Gastrocnemius medialis (tissue), 4 donors: ENCODE measurements around the gene SERPINC1.

Experiments used
- CTCF ChIP-seq, 5 experiments: fragments of 450-650 bp in 3 of 5; fragments of 200-600 bp in 2 of 5; sonication (generic) in 2 of 5; IDR thresholded peaks in 4 of 5; conservative IDR thresholded peaks in 1 of 5; 1 replicate in 4 of 5; 2 replicates in 1 of 5; pipeline ENCODE4 v1.5.1; 2016 to 2019; ENCODE audit warnings: antibody characterized with exemption in 5 of 5, mild to moderate bottlenecking in 3 of 5, moderate library complexity in 3 of 5
- POLR2A ChIP-seq, 2 donors: fragments of 450-650 bp; IDR thresholded peaks; one replicate each; pipeline ENCODE4 v1.6.1; 2017; ENCODE audit warnings: antibody characterized with exemption in 2 of 2, mild to moderate bottlenecking in 2 of 2, moderate library complexity in 2 of 2

DNA sequence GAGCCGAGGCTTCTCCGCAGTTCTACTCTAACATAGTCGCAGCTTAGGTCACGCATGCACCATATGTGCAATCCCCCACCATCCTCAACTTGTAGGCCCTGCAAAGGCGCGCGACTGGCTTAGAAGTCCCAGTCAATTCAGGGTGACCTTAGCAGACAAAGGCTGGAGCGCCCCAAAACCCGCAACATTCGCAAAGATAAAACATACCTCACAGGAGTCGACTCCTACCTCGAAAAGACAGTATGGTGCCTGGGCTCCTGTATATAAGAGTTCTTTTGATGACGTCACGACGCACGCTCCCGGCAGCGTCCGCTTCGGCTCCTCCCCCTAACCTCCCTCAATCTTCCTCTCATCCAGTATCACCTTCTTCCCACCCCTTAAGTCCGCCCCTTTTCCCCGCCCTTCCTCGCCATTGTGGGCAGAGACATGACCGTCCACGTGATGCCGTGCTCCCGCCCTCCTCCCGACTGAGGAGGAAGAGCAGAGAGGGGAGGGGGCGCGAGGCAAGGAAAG, 49.3 kb downstream of the SERPINC1 start, which contains the start of gene GAS5:
- TF ChIP-seq CTCF (IDR thresholded peaks at IDR 0.05 in 4 of 5, conservative IDR thresholded peaks at IDR 0.05 in 1 of 5) (peak in 1 of 5 experiments; percentile 13), POLR2A (IDR thresholded peaks at IDR 0.05) (peak; percentile 93 to 97)
